K562 (cell line): ENCODE data around the gene MICALL2. TPM values are rescaled to one million over a fixed set of nuclear protein-coding genes. Genes with fewer than 3 reads are reported as not detected.

Experiments used
- ATAC-seq: fragments of 200-7000 bp; cut with Tn5 transposase; 3 replicates; pipeline ENCODE4 v1.9.1; 2020; ENCODE audit warnings: moderate library complexity
- BruUV-seq: library from RNA; stranded (reverse); fragments of 400-500 nt; replicated peaks from 2 replicates; lab custom pipeline; 2021; lab: Mats Ljungman, UMichigan
- CTCF ChIA-PET: fragments of 300-600 bp; formaldehyde crosslinking; extraction: SDS; loops from one replicate; lab custom pipeline; 2021; ENCODE audit warnings: low intra/inter-chr PET ratio; lab: Yijun Ruan, JAX
- POLR2A ChIA-PET: fragments of 300-600, 350-650 bp; sonication (Branson Sonifier 250); formaldehyde crosslinking; extraction: SDS; loops from one replicate; lab custom pipeline; 2021; ENCODE audit warnings: antibody characterized with exemption, inconsistent platforms; lab: Yijun Ruan, JAX
- DNase-seq, 4 experiments: peaks; one replicate each; pipeline versions ENCODE4 v3.0.0 to v3.0.0-alpha.2; 2011 to 2018; ENCODE audit warnings: low spot score in 3 of 4, mixed read lengths in 3 of 4; ENCODE audit errors: extremely low read depth in 1 of 4
- FAIRE-seq: peaks from 2 replicates; lab custom pipeline; 2011; peaks lifted over from hg19 to GRCh38; lab: Jason Lieb, UNC
- H2AFZ ChIP-seq: 2 replicates; pipeline ENCODE4 v1.6.0; 2011; ENCODE audit warnings: low read depth, low read length, control low read depth, inconsistent platforms
- H3K27ac ChIP-seq: fragments of 200-600 bp; 3 replicates; pipeline ENCODE4 v1.8.0; 2011; ENCODE audit warnings: low read depth, mild to moderate bottlenecking, control low read depth, inconsistent platforms, low read length, moderate library complexity, mixed read lengths; ENCODE audit errors: extremely low read depth
- H3K27me3 ChIP-seq, 2 experiments: fragments of 300-600 bp in 1 of 2; 2 replicates in 1 of 2; 3 replicates in 1 of 2; pipeline versions ENCODE4 v1.6.0 to v1.8.0; 2011; ENCODE audit warnings: inconsistent platforms in 2 of 2, low read length in 2 of 2, mild to moderate bottlenecking in 1 of 2, mixed read lengths in 1 of 2, moderate library complexity in 1 of 2; ENCODE audit not compliant: control insufficient read depth in 2 of 2, insufficient read depth in 2 of 2
- H3K36me3 ChIP-seq: fragments of 300-600 bp; 3 replicates; pipeline ENCODE4 v1.8.0; 2011; ENCODE audit warnings: mild to moderate bottlenecking, low read length, inconsistent platforms; ENCODE audit not compliant: control insufficient read depth, insufficient read depth
- H3K4me1 ChIP-seq, 2 experiments: fragments of 200-600 bp in 1 of 2; replicated peaks in 1 of 2; 2 replicates in 1 of 2; 3 replicates in 1 of 2; pipeline versions ENCODE4 v1.5.1 to v1.8.0; 2011; ENCODE audit warnings: inconsistent platforms in 2 of 2, low read length in 2 of 2, mild to moderate bottlenecking in 1 of 2, mixed read lengths in 1 of 2, moderate library complexity in 1 of 2; ENCODE audit not compliant: control insufficient read depth in 2 of 2, insufficient read depth in 2 of 2
- H3K4me2 ChIP-seq: 2 replicates; pipeline ENCODE4 v1.6.1; 2011; ENCODE audit warnings: low read length, control low read depth, inconsistent platforms, mixed read lengths; ENCODE audit not compliant: insufficient read depth
- H3K4me3 ChIP-seq: fragments of 200-600 bp; sonication (generic), shearing (Covaris generic); 2 replicates; pipeline ENCODE4 v1.5.1; 2016; ENCODE audit warnings: control low read depth, inconsistent platforms
- H3K79me2 ChIP-seq: fragments of 200-600 bp; 3 replicates; pipeline ENCODE4 v1.8.0; 2011; ENCODE audit warnings: low read length, inconsistent platforms; ENCODE audit not compliant: control insufficient read depth, insufficient read depth
- H3K9ac ChIP-seq, 2 experiments: 2 replicates each; pipeline versions ENCODE4 v1.6.0 to v1.6.1; 2011; ENCODE audit warnings: low read depth in 2 of 2, low read length in 2 of 2, control low read depth in 1 of 2, inconsistent platforms in 1 of 2, mild to moderate bottlenecking in 1 of 2, mixed read lengths in 1 of 2; ENCODE audit not compliant: insufficient read depth in 1 of 2
- H3K9me1 ChIP-seq: one replicate; pipeline ENCODE4 v1.6.0; 2011; ENCODE audit warnings: inconsistent platforms, mild to moderate bottlenecking, low read length, moderate library complexity; ENCODE audit not compliant: control insufficient read depth, insufficient read depth
- H3K9me3 ChIP-seq: replicated peaks from 2 replicates; pipeline ENCODE4 v1.5.1; 2011; ENCODE audit warnings: low read depth, low read length, inconsistent platforms; ENCODE audit not compliant: control insufficient read depth, insufficient read depth
- H4K20me1 ChIP-seq: replicated peaks from 2 replicates; pipeline ENCODE4 v1.6.1; 2011; ENCODE audit warnings: low read length, inconsistent platforms, mixed read lengths; ENCODE audit not compliant: control insufficient read depth, insufficient read depth
- BCOR ChIP-seq: fragments of 450-650 bp; IDR thresholded peaks from 2 replicates; pipeline ENCODE4 v1.6.1; 2016
- GTF2A2 ChIP-seq: IDR thresholded peaks from 2 replicates; pipeline ENCODE4 v1.6.1; 2016; ENCODE audit warnings: mild to moderate bottlenecking, missing genetic modification characterization, missing compliant biosample characterization
- KLF1 ChIP-seq: fragments of 450-650 bp; IDR thresholded peaks from 2 replicates; pipeline ENCODE4 v1.6.1; 2016; ENCODE audit warnings: missing genetic modification characterization, missing compliant biosample characterization
- KLF6 ChIP-seq: fragments of 250-450 bp; sonication (Bioruptor Pico); IDR thresholded peaks from 2 replicates; pipeline ENCODE4 v1.4.0; 2020; ENCODE audit warnings: mild to moderate bottlenecking, moderate library complexity, borderline replicate concordance
- SETDB1 ChIP-seq: IDR thresholded peaks from one replicate; pipeline ENCODE4 v1.6.1; 2012; ENCODE audit warnings: low read length, control low read depth, inconsistent platforms
- SIN3A ChIP-seq, 2 experiments: fragments of 150-350 bp in 1 of 2; IDR thresholded peaks; 2 replicates each; pipeline ENCODE4 v1.6.1; 2011 to 2016; ENCODE audit warnings: borderline replicate concordance in 2 of 2, low read depth in 2 of 2, low read length in 2 of 2, mild to moderate bottlenecking in 2 of 2, moderate library complexity in 2 of 2; ENCODE audit not compliant: control insufficient read depth in 1 of 2
- STAT5B ChIP-seq: fragments of 250-450 bp; sonication (Bioruptor Pico); IDR thresholded peaks from 2 replicates; pipeline ENCODE4 v1.8.0; 2021; ENCODE audit warnings: mild to moderate bottlenecking, inconsistent platforms
- TGIF2 ChIP-seq: sonication (generic); formaldehyde crosslinking; IDR thresholded peaks from 2 replicates; pipeline ENCODE4 v1.8.1; 2022; ENCODE audit warnings: mild to moderate bottlenecking, missing genetic modification reagents, moderate library complexity
- VEZF1 ChIP-seq: fragments of 200-800 bp; sonication (Bioruptor generic); IDR thresholded peaks from 2 replicates; pipeline ENCODE4 v1.6.1; 2017; ENCODE audit warnings: missing genetic modification characterization, missing compliant biosample characterization
- ZNF780A ChIP-seq: fragments of 250-450 bp; sonication (Bioruptor Pico); IDR thresholded peaks from 2 replicates; pipeline ENCODE4 v1.5.0; 2021; ENCODE audit warnings: mild to moderate bottlenecking
- WGBS: fragments of 100-300 bp; shearing (Covaris generic); methylation state at CpG from one replicate; pipeline ENCODE4 v1.1.6; 2016; ENCODE audit warnings: low coverage, mixed read lengths; ENCODE audit not compliant: insufficient coverage; ENCODE audit errors: missing lambda C conversion rate; 5-methylcytosine and 5-hydroxymethylcytosine counted together
- in situ Hi-C: fragments of 300-500 bp; cut with MboI; formaldehyde crosslinking; loops from 4 replicates; pipeline ENCODE4 v1.15.0; 2018; ENCODE audit warnings: inconsistent platforms, mixed read lengths
- intact Hi-C: fragments of 100-400 bp; cut with micrococcal nuclease; formaldehyde crosslinking; loops from 2 replicates; pipeline ENCODE4 v1.14.2; 2022
- polyA plus RNA-seq, 8 experiments: library from polyadenylated mRNA; depleted of rRNA in 4 of 8; stranded (reverse) in 5 of 8; unstranded in 3 of 8; fragments of >200 nt; fragmentation: Nextera tagmentation in 2 of 8; fragmentation: Illumina TruSeq in 1 of 8; extraction: Ambion mirVana in 2 of 8; extraction: Trizol in 1 of 8; gene quantifications; 2 replicates each; pipeline versions ENCODE4 v1.2.1 to v1.2.3, GENCODE V29; 2011 to 2014; ENCODE audit warnings: inconsistent platforms in 1 of 8, missing spikeins in 1 of 8
- total RNA-seq, 7 experiments: library from RNA; depleted of rRNA in 6 of 7; stranded (reverse); fragments of >200 nt in 6 of 7; fragmentation: Illumina TruSeq in 2 of 7; extraction: Trizol in 2 of 7; gene quantifications; 2 replicates each; pipeline versions ENCODE4 v1.2.1 to v1.2.3, GENCODE V29; 2011 to 2021; ENCODE audit warnings: low replicate concordance in 1 of 7
- TF ChIP-seq, protein P1 (sequence below): fragments of 250-450 bp; sonication (Bioruptor Pico); IDR thresholded peaks from 2 replicates; pipeline ENCODE4 v1.5.0; 2021; ENCODE audit warnings: mild to moderate bottlenecking, borderline replicate concordance

MICALL2 gene
- total and polyA plus RNA-seq, 9 of the 15 experiments (the other 6 are each of a cell fraction or from before 2014, with no cell fraction given), result 1.8 to 103 (median 17.0) TPM

DNA sequence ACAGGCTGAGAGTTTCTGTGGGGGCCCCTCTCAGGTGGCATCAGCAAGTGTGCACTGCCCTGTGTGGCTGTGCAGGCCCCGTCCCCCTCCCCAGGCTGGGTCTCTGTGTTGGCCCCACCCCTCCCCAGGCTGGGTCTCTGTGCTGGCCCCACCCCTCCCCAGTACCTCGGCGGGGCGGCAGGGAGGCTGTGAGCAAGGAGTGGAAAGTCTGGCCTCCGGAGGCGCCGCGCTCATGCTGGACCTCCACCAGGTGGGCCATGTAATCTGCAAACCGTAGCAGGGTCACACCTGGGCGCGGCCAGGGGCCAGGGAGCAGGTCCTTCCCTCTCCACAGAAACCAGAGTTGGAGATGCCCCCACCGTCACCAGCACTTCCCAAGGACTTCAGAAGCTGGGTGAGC, 21.4 kb upstream of the MICALL2 start:
- WGBS, result 95% methylated on average over 7 of the region's 12 CpGs

More for the DNA sequence above, 21.4 kb upstream of the MICALL2 start:
- CTCF ChIA-PET, result no interaction called here
- TF ChIP-seq SETDB1 (no peak), VEZF1 (CRISPR knock-in tag) (no peak), TGIF2 (CRISPR knock-in tag) (no peak), STAT5B (CRISPR knock-in tag) (no peak), SIN3A (IDR thresholded peaks at IDR 0.05; ENCODE audit: borderline replicate concordance in 2 of 2, control insufficient read depth in 1 of 2, low read depth in 2 of 2, low read length in 2 of 2) (no peak), ZNF780A (CRISPR knock-in tag) (no peak), KLF6 (CRISPR knock-in tag) (no peak), GTF2A2 (tag) (no peak), KLF1 (tag) (no peak), BCOR (no peak)
- TF ChIP-seq, protein P1, sequence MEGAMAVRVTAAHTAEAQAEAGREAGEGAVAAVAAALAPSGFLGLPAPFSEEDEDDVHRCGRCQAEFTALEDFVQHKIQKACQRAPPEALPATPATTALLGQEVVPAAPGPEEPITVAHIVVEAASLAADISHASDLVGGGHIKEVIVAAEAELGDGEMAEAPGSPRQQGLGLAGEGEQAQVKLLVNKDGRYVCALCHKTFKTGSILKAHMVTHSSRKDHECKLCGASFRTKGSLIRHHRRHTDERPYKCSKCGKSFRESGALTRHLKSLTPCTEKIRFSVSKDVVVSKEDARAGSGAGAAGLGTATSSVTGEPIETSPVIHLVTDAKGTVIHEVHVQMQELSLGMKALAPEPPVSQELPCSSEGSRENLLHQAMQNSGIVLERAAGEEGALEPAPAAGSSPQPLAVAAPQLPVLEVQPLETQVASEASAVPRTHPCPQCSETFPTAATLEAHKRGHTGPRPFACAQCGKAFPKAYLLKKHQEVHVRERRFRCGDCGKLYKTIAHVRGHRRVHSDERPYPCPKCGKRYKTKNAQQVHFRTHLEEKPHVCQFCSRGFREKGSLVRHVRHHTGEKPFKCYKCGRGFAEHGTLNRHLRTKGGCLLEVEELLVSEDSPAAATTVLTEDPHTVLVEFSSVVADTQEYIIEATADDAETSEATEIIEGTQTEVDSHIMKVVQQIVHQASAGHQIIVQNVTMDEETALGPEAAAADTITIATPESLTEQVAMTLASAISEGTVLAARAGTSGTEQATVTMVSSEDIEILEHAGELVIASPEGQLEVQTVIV (CRISPR knock-in tag), result no peak
- Histone ChIP-seq H3K9me3 (no peaks in the 10 kb centered on the region), H2AFZ (no peak overlapping the region), H3K27me3 (no peaks in the 10 kb centered on the region), H3K9me1 (no peaks in the 10 kb centered on the region), H3K27ac (no peak overlapping the region), H3K9ac (no peak overlapping the region; a peak in 1 of 4 replicates), H3K4me3 (no peak overlapping the region), H3K36me3 (peaks cover 83% of the 10 kb centered on the region; the same call in 1 of the 3 replicates), H3K4me2 (no peak overlapping the region), H4K20me1 (no peaks in the 10 kb centered on the region), H3K4me1 (peaks cover 0 to 16% of the 10 kb centered on the region in 2 experiments; a peak in 1 of 5 replicates), H3K79me2 (no peaks in the 10 kb centered on the region)
- no peak for FAIRE-seq
- intact Hi-C loops, result no loop called here
- DNase-seq, result no peak
- POLR2A ChIA-PET, result interaction anchor here (0.6 to 0.7 kb wide), 2 partner anchors 7 to 629 kb away, joined by 3 read pairs; no protein-coding TSS in a partner anchor
- in situ Hi-C loops, result no loop called here
- no TSS peak for BruUV-seq
- ATAC-seq, result no peak
